Hepatocyte (in vitro differentiated cells): ENCODE data around the gene OPN3.

ENCODE experiments used
- CTCF ChIP-seq: fragments of 200-600 bp; sonication (generic); IDR thresholded peaks from 2 replicates; pipeline ENCODE4 v1.5.1; 2016; ENCODE audit warnings: antibody characterized with exemption, mild to moderate bottlenecking; ENCODE audit not compliant: poor library complexity
- EZH2 ChIP-seq: fragments of 200-600 bp; sonication (generic); IDR thresholded peaks from 2 replicates; pipeline ENCODE4 v1.6.1; 2016; ENCODE audit warnings: antibody characterized with exemption, mild to moderate bottlenecking, borderline replicate concordance
- EZH2phosphoT487 ChIP-seq: fragments of 200-600 bp; sonication (generic); IDR thresholded peaks from one replicate; pipeline ENCODE4 v1.6.1; 2018; ENCODE audit warnings: antibody characterized with exemption, mild to moderate bottlenecking, low read depth, moderate library complexity; ENCODE audit not compliant: unreplicated experiment, severe bottlenecking

DNA sequence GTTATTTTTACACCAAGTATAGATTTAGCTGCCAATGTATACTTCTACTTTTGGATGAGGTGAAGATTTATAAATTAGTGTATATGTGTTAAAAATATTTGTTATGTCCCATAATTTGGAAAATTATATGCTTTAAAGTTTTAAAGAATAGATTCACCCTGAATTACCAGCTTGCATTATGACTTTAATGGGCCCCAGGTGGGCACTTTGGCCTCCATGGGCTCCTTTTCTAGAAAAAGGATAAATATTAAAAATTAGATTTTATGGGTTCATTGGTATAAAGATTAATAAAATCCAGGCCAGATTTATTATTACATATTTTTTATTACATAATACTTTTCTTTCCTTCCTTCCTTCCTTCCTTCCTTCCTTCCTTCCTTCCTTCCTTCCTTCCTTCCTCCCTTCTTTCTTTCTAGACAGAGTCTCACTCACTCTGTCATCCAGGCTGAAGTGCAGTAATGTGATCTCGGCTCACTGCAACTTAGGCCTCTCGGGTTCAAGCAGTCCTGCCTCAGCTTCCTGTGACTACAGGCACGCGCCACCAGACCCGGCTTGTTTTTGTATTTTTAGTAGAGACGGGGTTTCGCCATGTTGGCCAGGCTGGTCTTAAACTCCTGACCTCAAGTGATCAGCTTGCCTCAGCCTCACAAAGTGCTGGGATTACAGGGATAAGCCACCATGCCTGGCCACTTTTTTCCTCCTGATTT is 86.1 kb downstream of the OPN3 start:
- TF ChIP-seq CTCF (no peak), EZH2phosphoT487 (no peak), EZH2 (no peak)
